Stimulated activated naive CD8-positive, alpha-beta T cell treated with anti-CD3 and anti-CD28 coated beads, Interleukin-15, Interleukin-2, amounts not matched to agents 100 U/mL and 50 U/mL, for 24 hours (primary cell): ENCODE measurements around the gene PPP1R12B.
"Not testable (repeated sequence)": the region's sequence is repeated elsewhere in the genome, so short reads cannot be mapped to it uniquely, and the experiment has no call there.

Experiments
- ATAC-seq: fragments of 150-1000 bp; cut with Tn5 transposase; one replicate; pipeline ENCODE4 v1.10.0; 2021
- DNase-seq: peaks from one replicate; pipeline ENCODE4 v3.0.0; 2021

PPP1R12B gene

DNA sequence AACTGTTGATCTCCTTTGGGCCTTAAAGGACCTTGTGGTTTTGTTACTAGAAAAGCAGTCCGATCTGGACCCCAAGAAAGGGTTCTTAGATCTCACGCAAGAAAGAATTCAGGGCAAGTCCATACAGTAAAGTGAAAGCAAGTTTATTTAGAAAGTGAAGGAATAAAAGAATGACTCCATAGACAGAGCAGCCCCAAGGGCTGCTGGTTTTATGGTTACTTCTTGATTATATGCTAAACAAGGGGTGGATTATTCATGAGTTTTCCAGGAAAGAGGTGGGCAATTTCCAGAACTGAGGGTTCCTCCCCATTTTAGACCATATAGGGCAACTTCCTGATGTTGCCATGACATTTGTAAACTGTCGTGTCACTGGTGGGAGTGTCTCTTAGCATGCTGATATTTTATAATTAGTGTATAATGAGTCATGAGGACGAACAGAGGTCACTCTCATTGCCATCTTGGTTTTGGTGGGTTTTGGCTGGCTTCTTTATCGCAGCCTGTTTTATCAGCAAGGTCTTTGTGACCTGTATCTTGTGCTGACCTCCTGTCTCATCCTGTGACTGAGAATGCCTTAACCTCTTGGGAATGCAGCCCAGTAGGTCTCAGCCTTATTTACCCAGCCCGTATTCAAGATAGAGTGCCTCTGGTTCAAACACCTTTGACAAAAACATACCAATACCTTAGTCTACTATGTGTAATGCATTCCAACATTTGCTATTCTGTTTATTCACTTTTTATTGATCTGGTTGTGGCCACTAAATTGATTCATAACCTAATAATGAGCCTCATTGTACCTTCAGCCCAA lies 183.5 kb downstream of the PPP1R12B start:
- peak; percentile 23 for ATAC-seq
- DNase-seq: not testable (repeated sequence)

DNA sequence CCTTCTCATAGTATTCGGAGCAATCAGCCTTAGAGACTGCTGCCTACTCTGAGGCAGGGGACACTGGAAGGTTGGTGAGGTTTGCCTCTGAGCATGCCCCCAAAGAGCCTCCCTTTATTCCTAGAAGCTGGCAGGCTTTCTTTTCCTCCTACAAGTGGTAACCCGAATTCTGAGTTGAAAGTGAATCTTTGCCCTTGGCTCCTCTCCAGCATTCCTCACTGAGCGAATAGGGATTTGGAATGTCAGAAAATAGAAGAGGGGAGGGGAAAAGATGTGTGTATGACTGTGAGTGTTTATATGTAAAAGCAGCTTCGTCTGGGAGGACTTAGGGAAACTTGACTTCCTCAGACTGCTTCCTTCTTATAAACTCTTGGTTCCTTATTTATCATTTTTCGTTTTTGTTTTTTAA lies 190.7 kb downstream of the PPP1R12B start:
- ATAC-seq, DNase-seq: not testable (repeated sequence)

DNA sequence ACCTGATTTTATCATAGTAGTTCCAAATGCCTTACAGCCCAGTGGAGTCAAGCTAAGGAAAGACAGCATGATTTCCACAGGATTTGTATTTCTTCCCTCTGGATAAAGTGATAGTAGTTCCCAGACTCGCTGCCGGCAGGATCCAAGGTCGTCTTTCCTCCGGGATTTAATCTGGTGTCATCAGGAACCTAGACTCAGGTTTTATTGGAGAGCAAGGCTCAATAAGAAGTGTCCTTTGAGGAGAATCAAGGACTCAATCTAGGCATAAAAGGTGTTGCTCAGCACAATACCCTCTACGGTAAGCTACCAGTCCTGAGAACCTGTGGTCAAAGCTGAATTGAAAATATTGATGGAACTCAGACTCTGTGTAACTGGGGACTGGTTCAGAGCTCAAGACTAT lies 191.1 kb downstream of the PPP1R12B start:
- not testable (repeated sequence) for ATAC-seq, DNase-seq

DNA sequence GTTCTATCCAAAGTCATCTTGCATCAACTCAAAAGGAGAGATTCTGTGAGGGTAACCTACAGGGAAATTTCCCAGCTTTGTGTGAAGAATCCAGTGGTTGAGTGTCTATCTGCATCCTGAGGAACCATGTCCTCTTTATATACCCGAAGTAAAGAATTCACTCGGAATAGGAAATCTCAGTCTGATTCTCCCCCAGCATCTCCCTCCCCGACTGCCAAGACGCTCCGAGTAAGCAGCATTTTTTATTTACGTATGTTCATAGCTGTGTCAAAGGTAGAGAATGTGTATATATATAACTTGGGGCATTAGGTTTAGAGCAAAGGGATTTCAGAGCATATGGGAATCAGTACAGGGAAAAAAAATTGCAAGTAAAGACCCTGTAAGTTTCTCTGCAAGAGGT lies 191.5 kb downstream of the PPP1R12B start:
- no peak for DNase-seq
- no peak for ATAC-seq

DNA sequence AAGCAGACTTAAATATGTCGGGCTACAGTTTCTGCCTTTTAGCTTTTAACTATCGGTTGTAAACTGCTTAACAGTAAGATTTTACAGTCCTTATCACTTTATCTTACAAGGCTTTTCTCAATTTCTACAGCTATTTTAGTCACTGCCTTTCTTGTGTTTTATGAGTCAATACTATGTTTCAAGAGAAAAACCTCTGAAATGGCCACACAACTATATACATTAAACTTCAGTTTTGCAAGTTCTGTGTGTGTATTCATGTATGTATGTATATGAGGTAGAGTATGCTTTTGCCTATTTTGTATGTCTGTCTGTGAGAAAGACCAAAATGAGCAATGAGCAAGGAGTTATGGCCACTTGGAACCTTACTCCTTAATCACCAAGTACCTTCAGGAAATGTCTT lies 191.9 kb downstream of the PPP1R12B start:
- ATAC-seq: no peak
- DNase-seq: no peak

DNA sequence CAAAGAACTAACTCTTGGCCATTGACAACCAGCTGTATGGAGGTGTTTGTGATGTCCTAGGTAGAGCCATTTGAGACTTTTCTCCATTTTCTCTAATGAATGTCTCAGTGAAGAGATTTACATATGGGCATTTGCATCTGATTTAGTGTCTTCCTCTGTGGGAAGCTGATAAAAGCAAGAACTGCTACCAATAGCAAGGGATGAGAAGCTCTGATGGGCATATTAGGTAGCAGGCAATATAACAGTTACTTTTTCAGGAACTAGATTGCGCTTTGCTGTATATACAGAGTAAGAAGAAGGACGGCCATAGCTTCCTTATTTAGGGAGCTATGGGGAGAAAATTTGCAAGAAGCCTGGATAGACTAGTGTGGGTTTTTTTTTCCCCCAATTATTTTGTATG lies 192.4 kb downstream of the PPP1R12B start:
- ATAC-seq: not testable (repeated sequence)

DNA sequence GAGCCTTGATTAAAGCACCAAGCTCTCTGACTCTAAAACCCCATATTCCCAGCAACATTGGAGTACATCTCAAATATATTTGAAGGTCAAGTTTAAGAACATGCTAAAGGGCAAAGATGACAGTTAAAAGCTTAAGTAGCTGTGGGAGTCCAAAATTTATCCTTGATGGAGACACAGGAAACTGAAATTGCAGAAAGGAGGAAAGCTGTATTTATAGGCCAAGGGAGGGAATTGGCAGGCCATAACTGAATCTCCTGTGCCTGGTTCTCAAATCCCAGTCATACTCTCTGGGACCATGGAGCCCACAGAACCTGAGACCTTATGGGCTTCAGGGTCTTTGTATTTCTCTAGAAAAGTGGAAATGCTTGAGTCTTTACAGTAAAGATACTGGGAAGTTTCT lies 193.9 kb downstream of the PPP1R12B start:
- DNase-seq, ATAC-seq: not testable (repeated sequence)

More for the DNA sequence above, 192.4 kb downstream of the PPP1R12B start:
- not testable (repeated sequence) for DNase-seq

DNA sequence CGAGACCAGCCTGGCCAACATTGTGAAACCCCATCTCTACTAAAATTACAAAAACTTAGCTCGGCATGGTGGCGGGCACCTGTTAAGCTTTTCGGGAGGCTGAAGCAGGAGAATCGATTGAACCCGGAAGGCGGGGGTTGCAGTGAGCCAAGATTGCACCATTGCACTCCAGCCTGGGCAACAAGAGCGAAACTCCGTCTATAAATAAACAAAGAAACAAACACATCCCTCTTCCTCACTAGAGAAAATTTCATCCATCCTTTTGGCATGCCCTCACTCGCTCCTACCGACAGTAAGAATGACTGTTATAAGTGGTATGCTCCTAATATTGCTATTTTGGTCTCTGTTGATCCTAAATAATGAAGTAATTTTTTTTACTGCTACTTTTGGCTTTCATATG lies 195.0 kb downstream of the PPP1R12B start:
- not testable (repeated sequence) for ATAC-seq, DNase-seq

DNA sequence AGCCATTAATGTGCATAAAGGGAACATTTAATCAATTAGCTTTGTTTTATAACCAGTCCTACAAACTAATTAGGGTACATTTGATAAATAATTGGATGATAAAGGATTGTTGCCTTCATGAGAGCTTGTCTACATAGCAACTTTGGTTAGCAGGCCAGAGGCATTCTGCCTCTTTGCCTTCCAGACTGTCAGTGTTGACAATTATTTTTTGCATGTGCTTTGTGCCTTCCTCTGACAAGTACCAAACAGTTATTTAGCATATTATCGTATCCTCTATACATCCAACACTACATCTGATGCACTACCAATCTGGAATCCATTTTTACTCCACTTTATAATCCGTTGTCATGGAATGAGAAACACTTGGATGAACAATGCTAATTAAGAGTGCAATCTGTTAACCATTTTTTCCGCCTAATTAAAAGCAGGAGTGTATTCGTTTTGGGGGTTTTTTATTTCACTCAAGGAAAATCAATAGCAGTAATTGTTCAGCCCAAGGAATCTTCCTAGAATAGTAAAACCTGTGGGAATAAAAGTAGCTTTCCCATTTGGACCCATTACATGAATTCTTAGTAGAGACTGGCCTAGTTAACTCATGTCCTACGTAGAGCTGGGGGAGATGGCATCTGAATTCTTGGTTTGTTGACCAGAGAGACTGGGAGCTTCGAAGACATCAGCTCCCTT lies 196.4 kb downstream of the PPP1R12B start:
- not testable (repeated sequence) for ATAC-seq

DNA sequence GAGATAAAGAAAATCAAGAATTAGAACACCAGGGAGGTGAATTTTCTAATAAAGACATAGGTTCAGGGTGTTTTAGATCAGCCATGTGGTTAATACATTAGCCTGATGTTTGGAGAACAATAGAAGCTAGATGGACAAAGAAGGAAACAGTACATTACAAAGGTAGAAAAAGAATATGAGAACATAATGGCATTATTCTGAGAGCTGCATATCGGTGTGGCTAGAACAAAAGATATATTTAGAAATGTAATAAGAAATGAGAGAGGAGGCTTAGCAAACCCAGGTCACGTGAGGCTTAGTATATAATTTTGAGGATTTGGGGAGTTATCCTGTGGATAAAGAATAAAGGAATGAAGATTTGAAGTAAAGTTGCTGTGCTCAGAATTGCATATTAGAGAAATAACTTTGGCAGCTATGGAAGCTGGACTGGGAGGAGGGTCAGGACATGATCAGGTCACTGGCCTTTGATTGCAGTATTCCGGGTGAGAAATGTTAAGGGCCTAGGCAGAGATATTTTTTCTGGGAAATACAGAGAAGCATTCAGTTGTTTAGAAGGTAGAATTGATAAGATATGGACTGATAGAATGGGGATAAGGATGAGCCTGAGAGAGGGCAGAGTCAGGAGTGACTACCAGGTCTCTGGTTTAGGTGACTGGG lies 197.3 kb downstream of the PPP1R12B start:
- DNase-seq, ATAC-seq: not testable (repeated sequence)

More for the DNA sequence above, 196.4 kb downstream of the PPP1R12B start:
- not testable (repeated sequence) for DNase-seq

DNA sequence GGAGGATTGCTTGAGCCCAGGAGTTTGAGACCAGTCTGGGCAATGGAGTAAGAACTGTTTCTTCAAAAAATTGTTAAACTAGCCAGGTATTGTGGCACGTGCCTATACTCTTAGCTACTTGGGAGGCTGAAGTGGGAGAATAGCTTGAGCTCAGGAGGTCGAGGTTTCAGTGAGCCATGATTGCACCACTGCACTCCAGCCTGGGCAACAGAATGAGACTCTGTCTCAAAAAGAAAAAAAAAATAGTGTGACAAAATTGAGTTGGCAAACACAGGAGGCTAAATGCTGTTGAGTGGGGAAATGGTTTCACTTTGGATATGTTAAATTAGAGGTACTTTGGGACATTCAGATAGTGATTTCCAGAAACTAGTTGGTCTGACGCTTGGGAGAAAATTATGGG lies 197.9 kb downstream of the PPP1R12B start:
- ATAC-seq: not testable (repeated sequence)

DNA sequence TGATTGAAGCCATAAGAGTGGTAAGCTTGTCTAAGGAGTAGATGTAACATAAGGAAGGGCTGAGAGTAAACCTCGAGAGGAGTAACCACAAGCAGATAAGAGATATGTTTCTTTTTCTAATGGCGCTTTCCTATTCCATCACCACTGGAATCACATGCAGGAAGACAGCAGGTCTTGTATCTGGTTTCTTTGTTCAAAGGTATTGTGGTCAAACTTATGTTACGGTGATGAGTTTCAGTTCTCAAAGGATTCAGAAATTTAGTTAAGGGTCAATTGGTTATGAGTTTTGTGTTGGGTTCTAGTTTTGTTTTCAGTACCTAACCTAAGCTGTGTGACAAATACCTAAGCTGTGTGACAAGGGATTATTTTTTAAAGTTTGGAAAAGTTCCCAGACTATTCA lies 198.3 kb downstream of the PPP1R12B start:
- ATAC-seq: peak; percentile 36

More for the DNA sequence above, 197.9 kb downstream of the PPP1R12B start:
- not testable (repeated sequence) for DNase-seq

DNA sequence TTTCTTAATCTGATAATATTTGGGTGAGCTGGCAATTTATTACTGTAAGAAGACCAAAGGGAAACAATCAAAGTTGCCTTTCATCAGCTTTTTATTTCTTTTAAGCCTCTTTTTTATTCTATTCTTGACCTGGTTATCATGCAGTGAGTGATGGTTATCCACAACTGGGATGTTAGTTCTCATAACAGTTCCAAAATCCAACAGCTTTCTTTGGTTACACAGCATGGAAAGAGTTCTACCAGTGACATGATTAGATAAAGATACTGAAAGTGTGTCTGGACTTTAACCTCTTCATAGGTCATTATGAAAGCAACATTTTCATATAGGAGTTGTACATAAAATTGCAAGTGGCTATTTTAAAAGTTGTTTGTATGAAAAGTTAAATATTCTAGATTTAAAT lies 198.7 kb downstream of the PPP1R12B start:
- DNase-seq: no peak
- no peak for ATAC-seq

More for the DNA sequence above, 198.3 kb downstream of the PPP1R12B start:
- not testable (repeated sequence) for DNase-seq

DNA sequence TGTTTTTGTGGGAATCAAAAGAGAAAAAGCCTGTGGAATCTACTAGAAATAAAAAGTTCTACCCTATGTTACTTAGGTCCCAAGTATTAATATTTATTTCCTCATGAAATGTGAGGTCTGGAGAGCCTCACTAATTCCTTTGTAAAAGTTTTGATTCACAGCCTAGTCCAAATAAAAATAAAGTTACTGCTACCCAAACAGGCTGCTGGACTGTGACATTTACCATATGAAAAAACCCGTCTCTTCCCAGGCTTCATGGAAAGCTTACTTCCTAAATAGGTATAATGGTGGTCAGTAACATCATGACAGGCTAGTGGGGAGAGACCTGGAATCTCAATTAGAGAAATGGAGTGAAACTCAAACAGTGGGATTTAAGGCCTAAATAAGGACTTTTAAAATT lies 201.6 kb downstream of the PPP1R12B start:
- not testable (repeated sequence) for ATAC-seq, DNase-seq

DNA sequence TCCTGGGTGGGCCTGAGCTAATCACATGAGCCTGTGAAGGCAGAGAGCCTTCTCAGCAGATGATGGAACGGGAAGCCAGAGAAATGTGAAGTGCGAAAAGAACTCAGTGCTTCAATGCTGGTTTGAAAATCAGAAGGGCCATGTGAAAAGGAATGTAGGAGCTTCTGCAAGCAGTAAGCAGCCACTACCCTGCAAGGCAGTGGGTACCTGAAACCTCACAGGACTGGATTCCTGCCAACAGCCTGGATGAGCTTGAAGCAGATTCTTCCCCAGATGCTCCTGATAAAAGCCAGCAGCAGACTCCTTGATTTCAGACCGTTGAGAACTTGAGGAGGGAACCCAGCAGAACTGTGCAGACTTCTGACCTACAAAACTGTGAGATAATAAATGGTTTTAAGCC lies 203.2 kb downstream of the PPP1R12B start:
- no peak for ATAC-seq
- DNase-seq: no peak

DNA sequence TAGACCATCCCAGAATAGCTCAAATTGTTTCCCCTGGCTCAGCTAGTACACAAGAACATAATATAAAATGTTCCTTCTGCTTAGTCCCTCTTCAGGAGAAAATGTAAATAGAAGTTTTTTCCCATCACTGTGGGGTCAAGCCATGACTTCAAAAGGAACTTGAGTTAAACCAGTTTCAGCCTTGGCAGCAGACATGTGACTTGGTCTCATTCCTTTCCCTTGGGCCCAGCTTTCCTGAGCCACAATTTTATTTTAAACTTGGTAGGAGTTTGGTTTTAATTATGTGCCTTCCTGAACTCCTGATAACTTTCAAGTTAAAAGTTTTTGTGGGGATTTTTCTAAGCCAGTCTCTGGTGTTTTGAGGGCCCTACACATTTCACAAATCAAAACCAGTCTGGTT lies 204.1 kb downstream of the PPP1R12B start:
- ATAC-seq, DNase-seq: not testable (repeated sequence)

DNA sequence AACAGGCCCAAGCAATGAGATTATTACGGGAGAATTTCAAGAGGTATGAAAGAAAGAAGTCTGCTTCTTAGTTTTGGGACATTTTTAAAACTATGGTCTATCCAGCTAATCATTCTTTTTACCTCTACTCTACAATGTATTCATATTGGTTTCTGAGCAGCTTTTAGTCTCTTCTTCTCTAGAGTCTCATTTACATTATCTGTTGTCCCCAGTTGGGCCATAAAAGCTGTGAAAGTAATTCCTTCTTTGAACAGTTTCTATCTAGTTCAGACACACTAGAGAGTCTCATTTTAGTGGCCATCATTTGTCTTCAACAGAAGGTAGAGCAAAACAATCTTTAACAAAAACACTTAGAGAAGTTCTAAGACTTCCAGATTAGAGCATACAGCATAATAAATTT lies 204.6 kb downstream of the PPP1R12B start:
- not testable (repeated sequence) for DNase-seq, ATAC-seq

DNA sequence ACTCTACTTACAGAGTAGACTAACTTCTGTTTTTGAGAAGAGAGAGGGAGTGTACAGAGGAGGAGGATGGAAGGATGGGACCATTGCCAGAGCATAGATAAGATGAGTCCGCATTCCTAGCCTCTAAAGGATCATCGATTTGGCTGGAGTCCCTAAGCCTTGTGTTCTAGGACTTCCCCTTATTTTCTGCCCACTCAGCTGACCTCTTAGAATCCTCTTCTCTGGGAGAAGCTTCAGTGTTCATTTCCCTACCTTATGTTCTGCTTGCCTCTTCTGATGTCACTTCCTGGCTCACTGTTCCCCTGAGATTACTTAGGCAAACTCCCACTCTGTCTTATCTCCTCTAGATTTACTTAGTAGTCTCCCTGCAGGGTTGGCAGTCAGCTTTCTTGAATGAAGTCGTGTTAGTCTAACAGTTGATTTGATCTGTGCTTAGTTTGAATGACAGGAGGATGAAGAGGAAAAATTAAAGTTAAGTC lies 205.1 kb downstream of the PPP1R12B start:
- DNase-seq: no peak
- ATAC-seq: peak; percentile 49

DNA sequence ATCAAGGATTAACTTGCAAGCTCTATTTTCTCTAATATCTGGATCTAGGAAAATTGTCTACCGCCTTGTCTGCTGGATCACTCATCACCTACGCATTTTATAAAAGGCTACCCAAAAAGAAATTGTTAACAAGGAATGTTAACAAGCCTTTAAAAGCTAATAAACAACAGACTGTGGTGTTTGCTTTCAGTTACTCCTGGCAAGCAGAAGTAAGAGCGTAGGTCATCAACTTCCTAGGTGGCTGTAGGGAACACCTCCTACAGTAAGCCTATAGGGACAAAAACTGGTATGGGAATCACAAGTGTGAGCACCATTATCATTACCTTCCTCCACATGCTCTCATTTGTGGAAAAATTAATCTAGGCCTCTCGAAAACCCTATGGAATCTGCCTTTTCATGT lies 206.1 kb downstream of the PPP1R12B start:
- not testable (repeated sequence) for ATAC-seq, DNase-seq

DNA sequence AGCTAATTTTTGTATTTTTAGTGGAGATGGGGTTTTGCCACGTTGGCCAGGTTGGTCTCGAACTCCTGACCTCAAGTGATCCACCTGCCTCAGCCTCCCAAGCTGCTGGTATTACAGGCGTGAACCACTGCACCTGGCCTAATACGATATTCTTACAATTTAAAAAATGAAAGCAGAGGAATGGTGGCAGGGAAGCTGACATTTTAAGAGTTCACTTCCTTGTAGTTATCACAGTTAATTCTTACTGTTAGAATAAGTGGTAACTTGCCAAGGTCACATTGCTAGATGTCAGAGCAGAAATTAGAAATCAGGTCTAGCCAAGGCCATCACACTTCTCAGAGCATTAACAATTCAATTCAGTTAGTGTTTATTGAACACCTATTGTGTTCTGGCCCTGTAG lies 207.5 kb downstream of the PPP1R12B start:
- not testable (repeated sequence) for ATAC-seq, DNase-seq

DNA sequence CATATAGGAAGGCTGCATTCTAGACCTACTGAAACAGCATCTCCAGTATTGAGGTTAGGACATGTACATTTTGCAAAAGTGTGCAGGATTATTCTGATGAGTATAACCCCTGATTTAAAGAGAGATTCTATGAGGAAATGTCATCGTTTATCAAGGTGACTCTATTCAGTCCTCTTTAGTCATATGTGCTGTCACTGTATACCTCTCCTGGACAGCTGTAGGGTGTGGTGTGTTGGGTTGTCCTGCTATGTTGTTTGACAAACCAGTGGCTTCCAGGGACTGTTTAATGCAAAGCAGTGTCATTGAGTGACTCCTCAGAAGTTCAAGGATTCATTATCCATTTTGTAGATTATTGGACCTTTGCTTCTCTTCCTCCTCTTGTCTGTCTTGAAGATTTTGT lies 209.2 kb downstream of the PPP1R12B start:
- DNase-seq: not testable (repeated sequence)

DNA sequence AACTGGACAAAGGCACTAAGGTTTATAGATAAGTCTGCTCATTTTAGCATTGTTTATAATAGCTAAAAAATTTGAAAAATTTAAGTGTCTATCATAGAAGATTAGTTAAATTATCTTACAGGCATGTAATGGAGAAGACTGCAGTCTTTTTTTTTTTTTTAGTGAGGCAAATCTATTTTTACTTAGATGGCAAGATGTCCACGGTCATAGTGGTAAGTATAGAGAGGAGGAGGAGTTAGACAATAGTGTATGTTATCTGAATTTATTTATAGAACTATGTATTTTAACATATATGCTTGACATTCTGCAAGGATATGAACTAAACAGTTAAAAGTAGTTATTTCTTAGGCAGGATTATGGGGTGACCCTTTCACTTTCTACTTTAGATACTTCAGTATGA lies 212.7 kb downstream of the PPP1R12B start:
- ATAC-seq (no peak), DNase-seq (no peak)

More for the DNA sequence above, 209.2 kb downstream of the PPP1R12B start:
- not testable (repeated sequence) for ATAC-seq
